Measurements from ENCODE around the gene DDX55.

The DDX55 gene

DNA sequence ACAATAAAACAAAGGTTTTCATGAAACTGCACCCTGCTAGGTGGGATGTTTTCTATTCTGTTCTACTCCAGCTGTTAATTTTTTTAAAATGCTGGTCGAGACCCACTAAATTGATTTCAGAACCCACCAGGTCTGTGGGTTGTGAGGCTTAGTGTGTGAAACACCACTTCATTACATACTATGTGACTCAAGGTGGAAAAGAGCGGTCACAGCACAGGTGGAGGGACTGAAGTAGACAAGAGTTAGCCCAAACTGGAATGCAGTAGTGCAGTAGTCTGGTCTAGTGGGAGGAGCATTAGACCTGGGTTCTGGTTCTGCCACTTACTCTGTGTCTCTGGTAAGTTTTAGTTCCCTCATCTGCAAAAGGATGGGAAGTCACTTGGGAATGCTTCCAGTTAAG, 12.2 kb downstream of the DDX55 start:
- DNase-seq (ENCODE audit: low read depth) = no peak
- TF ChIP-seq, protein P1, sequence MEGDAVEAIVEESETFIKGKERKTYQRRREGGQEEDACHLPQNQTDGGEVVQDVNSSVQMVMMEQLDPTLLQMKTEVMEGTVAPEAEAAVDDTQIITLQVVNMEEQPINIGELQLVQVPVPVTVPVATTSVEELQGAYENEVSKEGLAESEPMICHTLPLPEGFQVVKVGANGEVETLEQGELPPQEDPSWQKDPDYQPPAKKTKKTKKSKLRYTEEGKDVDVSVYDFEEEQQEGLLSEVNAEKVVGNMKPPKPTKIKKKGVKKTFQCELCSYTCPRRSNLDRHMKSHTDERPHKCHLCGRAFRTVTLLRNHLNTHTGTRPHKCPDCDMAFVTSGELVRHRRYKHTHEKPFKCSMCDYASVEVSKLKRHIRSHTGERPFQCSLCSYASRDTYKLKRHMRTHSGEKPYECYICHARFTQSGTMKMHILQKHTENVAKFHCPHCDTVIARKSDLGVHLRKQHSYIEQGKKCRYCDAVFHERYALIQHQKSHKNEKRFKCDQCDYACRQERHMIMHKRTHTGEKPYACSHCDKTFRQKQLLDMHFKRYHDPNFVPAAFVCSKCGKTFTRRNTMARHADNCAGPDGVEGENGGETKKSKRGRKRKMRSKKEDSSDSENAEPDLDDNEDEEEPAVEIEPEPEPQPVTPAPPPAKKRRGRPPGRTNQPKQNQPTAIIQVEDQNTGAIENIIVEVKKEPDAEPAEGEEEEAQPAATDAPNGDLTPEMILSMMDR (IDR thresholded peaks at IDR 0.05; ENCODE audit: low read depth, low read length, missing control alignments) = no peak
- H3K4me3 ChIP-seq (ENCODE audit: low read depth, low read length) = no peak overlapping the region

DNA sequence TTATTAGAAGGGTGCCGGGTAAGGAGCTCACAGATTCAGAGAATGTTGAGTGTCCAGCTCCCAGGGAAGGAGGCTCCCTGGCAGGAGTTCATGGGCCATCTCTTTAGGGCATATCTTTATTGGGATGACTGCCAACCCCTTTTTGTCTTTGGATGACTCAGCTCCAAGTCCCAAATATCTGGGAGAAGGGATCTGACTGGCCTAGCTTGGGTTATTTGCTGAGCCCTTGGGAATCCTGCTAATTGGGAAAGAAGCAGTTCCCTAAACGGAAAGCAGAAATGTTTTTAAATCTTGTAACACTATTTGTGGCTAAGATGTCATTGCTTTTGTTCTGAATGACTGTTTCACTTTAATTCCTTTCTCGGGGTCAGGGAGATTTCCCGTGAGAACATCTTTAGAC, 12.6 kb downstream of the DDX55 start:
- TF ChIP-seq, protein P1 (IDR thresholded peaks at IDR 0.05; ENCODE audit: low read depth, low read length, missing control alignments) = no peak
- no peak overlapping the region for H3K4me3 ChIP-seq (ENCODE audit: low read depth, low read length)
- no peak for DNase-seq (ENCODE audit: low read depth)

DNA sequence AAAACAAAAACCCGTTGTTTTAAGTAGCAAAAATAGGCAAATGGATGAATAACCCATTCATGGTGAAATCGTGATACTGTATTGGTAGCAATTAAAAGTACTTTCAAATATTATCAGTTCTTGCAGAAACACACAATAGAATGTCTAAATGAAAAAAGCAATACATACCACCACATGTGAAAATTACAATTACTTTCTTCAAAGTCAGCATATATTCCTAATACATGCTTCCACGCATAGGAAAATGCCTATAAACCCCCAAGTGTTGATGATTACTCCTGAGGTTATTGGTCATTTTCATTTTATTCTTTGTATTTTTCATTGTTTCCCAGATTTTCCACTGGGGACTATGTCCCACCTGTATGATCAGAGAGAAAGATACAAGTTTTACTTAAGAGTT, 15.2 kb downstream of the DDX55 start:
- TF ChIP-seq, protein P1 (IDR thresholded peaks at IDR 0.05; ENCODE audit: low read depth, low read length, missing control alignments) = no peak
- DNase-seq (ENCODE audit: low read depth) = no peak

DNA sequence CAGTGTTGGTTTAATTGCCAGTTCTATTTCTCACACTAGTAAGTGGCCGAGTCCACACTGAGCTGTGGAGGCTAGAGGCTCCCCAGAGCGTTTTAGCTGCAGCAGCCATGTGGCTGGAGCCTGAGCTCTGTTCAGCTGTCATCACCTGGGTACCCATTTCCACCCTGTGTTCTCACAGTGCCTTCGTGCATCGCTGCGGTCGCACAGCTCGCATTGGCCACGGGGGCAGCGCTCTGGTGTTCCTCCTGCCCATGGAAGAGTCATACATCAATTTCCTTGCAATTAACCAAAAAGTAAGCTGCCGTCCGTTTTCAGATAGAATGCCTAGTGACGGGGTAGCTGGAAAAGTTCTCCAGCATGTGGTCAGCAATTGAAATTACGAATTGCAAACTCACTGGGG, 15.7 kb downstream of the DDX55 start:
- DNase-seq (ENCODE audit: low read depth) = no peak
- no peak overlapping the region for H3K4me3 ChIP-seq (ENCODE audit: low read depth, low read length)
- TF ChIP-seq, protein P1 (IDR thresholded peaks at IDR 0.05; ENCODE audit: low read depth, low read length, missing control alignments) = no peak

More for the DNA sequence above, 15.2 kb downstream of the DDX55 start:
- H3K4me3 ChIP-seq (ENCODE audit: low read depth, low read length) = no peak overlapping the region

DNA sequence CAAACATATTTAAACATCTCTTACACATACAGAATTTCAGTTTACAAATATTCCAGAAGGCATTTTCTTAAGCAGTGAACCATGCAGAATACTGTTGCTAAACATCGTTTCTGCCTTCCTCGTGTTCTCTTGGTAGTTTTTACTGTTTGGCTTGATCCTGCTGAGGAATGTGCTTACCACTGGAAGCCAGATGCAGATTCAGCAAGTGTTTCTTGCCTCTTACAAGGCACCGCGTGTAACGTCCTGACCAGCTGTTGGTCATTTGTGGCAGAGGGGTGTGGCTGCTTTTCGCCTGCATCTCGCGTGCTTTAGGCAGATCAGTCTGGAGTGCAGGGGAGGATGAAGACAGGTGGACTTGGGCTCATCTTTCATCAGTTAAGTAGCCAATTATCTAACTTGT, 19.2 kb downstream of the DDX55 start:
- H3K4me3 ChIP-seq (ENCODE audit: low read depth, low read length) = no peak overlapping the region
- no peak for DNase-seq (ENCODE audit: low read depth)
- TF ChIP-seq, protein P1 (IDR thresholded peaks at IDR 0.05; ENCODE audit: low read depth, low read length, missing control alignments) = no peak

DNA sequence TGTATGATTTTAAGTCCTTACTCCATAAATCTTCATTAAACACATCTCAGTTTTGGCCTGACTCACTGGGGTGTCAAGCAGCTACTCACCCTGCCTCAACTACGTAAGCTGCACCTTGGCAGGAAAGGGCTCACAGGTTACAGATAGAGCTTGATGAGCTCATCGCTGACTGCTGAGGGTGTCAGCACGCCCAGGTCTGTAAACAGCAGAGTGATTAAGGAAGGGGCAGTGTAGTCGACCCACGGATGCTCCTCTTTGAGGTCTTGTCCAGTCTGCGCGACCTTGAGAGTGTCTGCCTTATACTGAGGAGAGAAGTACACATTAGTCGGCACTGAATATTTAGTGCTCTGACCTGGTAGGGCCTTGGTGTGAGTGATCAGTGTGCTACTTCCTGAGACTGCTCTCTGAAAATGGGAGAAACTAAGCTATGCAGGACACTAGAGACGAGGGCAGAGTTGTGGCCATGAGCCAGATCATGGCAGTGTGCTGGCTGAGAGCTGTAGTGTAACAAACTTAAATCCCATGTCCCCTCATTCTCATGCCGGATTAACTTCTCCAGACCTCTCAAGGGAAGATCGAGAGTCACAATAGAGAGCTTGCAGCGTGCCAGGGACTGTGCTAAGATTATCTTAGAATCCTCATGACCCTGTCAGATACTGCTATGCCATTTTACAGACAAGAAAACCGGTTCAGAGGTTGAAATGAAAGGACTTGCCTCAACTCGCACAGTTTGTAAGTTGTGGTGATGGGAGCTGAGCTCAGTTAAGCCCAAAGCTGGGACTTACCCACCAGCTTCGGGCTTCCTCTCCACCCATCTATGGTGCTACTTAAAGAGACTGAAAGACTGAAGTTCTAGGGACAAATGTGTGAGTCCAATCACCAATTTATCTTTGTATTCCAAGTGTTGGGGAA, 20.0 kb downstream of the DDX55 start:
- no peak for DNase-seq (ENCODE audit: low read depth)
- TF ChIP-seq, protein P1 (IDR thresholded peaks at IDR 0.05; ENCODE audit: low read depth, low read length, missing control alignments) = no peak
- H3K4me3 ChIP-seq (ENCODE audit: low read depth, low read length) = no peak overlapping the region
